ENCODE results near the gene CACNA2D4. TPM values are rescaled to one million over a fixed set of nuclear protein-coding genes. Genes with fewer than 3 reads are reported as not detected.

The CACNA2D4 gene
- total and polyA plus RNA-seq, 2 of the 13 experiments (the other 11 are each of a cell fraction or from before 2014, with no cell fraction given), result 14.2 to 136 TPM

- TF ChIP-seq ZBTB20 (CRISPR knock-in tag; IDR thresholded peaks at IDR 0.05; ENCODE audit: borderline replicate concordance, low read depth) (no peak), ZSCAN21 (CRISPR knock-in tag; IDR thresholded peaks at IDR 0.05; ENCODE audit: borderline replicate concordance) (no peak), NCOA5 (CRISPR knock-in tag; IDR thresholded peaks at IDR 0.05) (no peak), ZNF672 (CRISPR knock-in tag; IDR thresholded peaks at IDR 0.05) (no peak), ZNF275 (CRISPR knock-in tag; IDR thresholded peaks at IDR 0.05; ENCODE audit: borderline replicate concordance) (no peak), ZIK1 (CRISPR knock-in tag; IDR thresholded peaks at IDR 0.05; ENCODE audit: borderline replicate concordance, low read depth) (no peak), PAWR (CRISPR knock-in tag; IDR thresholded peaks at IDR 0.05; ENCODE audit: borderline replicate concordance) (no peak), ZSCAN30 (CRISPR knock-in tag; IDR thresholded peaks at IDR 0.05) (no peak)
Observed at GRCh38 chr12:1787714-1788113, 130.7 kb downstream of the CACNA2D4 start (continued).

- TF ChIP-seq PLRG1 (conservative IDR thresholded peaks at IDR 0.05) (no peak), ZNF383 (CRISPR knock-in tag; IDR thresholded peaks at IDR 0.05; ENCODE audit: borderline replicate concordance) (no peak)
- FAIRE-seq (no peak), ATAC-seq (no peak), DNase-seq (ENCODE audit: low spot score) (no peak)
- 92% methylated on average over 2 of the region's 2 CpGs for WGBS (ENCODE audit: low lambda C conversion rate)
- no TSS peak for BruUV-seq (replicated peaks)
- Histone ChIP-seq H4K20me1 (ENCODE audit: insufficient read depth, low read length) (peaks cover 3% of the 10 kb centered on the region; the same call in 1 of the 2 replicates), H3K27ac (ENCODE audit: extremely low read length, insufficient read depth, low read length) (no peak overlapping the region), H3K79me2 (ENCODE audit: insufficient read depth, low read length) (peaks cover 6% of the 10 kb centered on the region), H3K27me3 (ENCODE audit: control insufficient read depth in 1 of 2, insufficient read depth in 2 of 2, low read length in 2 of 2) (no peaks in the 10 kb centered on the region), H3K4me3 (replicated peaks in 1 of 3; ENCODE audit: insufficient read depth in 1 of 3, low read depth in 2 of 3, low read length in 3 of 3) (no peak overlapping the region), H3K36me3 (replicated peaks in 1 of 2; ENCODE audit: control insufficient read depth in 1 of 2, insufficient read depth in 2 of 2, low read length in 2 of 2) (peaks cover 25 to 90% of the 10 kb centered on the region in 2 experiments), H2AFZ (ENCODE audit: low read length) (no peak overlapping the region), H3K9me3 (ENCODE audit: low read length) (no peaks in the 10 kb centered on the region), H3K4me2 (ENCODE audit: low read depth, low read length) (no peak overlapping the region), H3K9ac (ENCODE audit: insufficient read depth, low read depth, low read length) (no peak overlapping the region), H3K4me1 (ENCODE audit: insufficient read depth, low read length) (peaks cover 27% of the 10 kb centered on the region)
- POLR2A ChIA-PET, result interaction anchor here (1.3 kb wide), 1 partner anchor 175 kb away, joined by 4 read pairs; no protein-coding TSS in a partner anchor
- CTCF ChIA-PET (ENCODE audit: low intra/inter-chr PET ratio, low total read pairs), result no interaction called here
- intact Hi-C loops (cut with micrococcal nuclease; ENCODE audit: unreplicated experiment) (no loop called here), in situ Hi-C loops (cut with HindIII; ENCODE audit: extremely low pct_ligation_motif_present, low pct_unique_long_range_greater_than_20kb) (loop anchor here (10.0 kb wide), 1 partner anchor 77 kb away; no protein-coding TSS in a partner anchor)
Observed at GRCh38 chr12:1782215-1782614, 136.2 kb downstream of the CACNA2D4 start.
